SK-N-SH treated with all-trans-retinoic acid at 6 μM for 48 hours (cell line): Measurements from ENCODE around the gene CCDC6.

Experiments
- ARNTL ChIP-seq: fragments of 450-650 bp; formaldehyde crosslinking; IDR thresholded peaks from 2 replicates; pipeline ENCODE4 v1.5.0; 2020; ENCODE audit warnings: low read depth, mild to moderate bottlenecking, moderate library complexity, borderline replicate concordance
- BACH2 ChIP-seq: fragments of 250-450 bp; sonication (Bioruptor Pico); IDR thresholded peaks from 2 replicates; pipeline ENCODE4 v1.9.0; 2021; ENCODE audit warnings: mild to moderate bottlenecking, borderline replicate concordance
- CREB5 ChIP-seq: fragments of 250-450 bp; sonication (Bioruptor Pico); IDR thresholded peaks from 2 replicates; pipeline ENCODE4 v1.5.1; 2020; ENCODE audit warnings: low read depth, mild to moderate bottlenecking, moderate library complexity
- CSDC2 ChIP-seq: fragments of 250-450 bp; sonication (Bioruptor Pico); IDR thresholded peaks from 2 replicates; pipeline ENCODE4 v1.5.0; 2020; ENCODE audit warnings: mild to moderate bottlenecking, moderate library complexity
- CSRNP3 ChIP-seq: fragments of 250-450 bp; sonication (Bioruptor Pico); IDR thresholded peaks from 2 replicates; pipeline ENCODE4 v1.5.1; 2021; ENCODE audit warnings: mild to moderate bottlenecking, moderate library complexity
- PATZ1 ChIP-seq: fragments of 250-450 bp; sonication (Bioruptor Pico); IDR thresholded peaks from 2 replicates; pipeline ENCODE4 v1.8.0; 2020; ENCODE audit warnings: mild to moderate bottlenecking, moderate library complexity, borderline replicate concordance
- RARB ChIP-seq: fragments of 250-450 bp; sonication (Bioruptor Pico); IDR thresholded peaks from 2 replicates; pipeline ENCODE4 v1.8.0; 2021; ENCODE audit warnings: mild to moderate bottlenecking, moderate library complexity
- TCF4 ChIP-seq: fragments of 250-450 bp; sonication (Bioruptor Pico); IDR thresholded peaks from 2 replicates; pipeline ENCODE4 v1.8.0; 2021; ENCODE audit warnings: mild to moderate bottlenecking, moderate library complexity, borderline replicate concordance
- TOX ChIP-seq: fragments of 250-450 bp; sonication (Bioruptor Pico); IDR thresholded peaks from 2 replicates; pipeline ENCODE4 v1.8.0; 2021; ENCODE audit warnings: mild to moderate bottlenecking, moderate library complexity, borderline replicate concordance
- TSHZ2 ChIP-seq: fragments of 250-450 bp; sonication (Bioruptor Pico); IDR thresholded peaks from 2 replicates; pipeline ENCODE4 v1.5.0; 2020; ENCODE audit warnings: mild to moderate bottlenecking, moderate library complexity

GRCh38 chr10:59774451-59774850 lies 131.9 kb downstream of the CCDC6 start:
- no peak for TF ChIP-seq PATZ1 (CRISPR knock-in tag)
- TF ChIP-seq CREB5 (CRISPR knock-in tag): no peak
- TF ChIP-seq TCF4 (CRISPR knock-in tag): no peak
- no peak for TF ChIP-seq TSHZ2 (CRISPR knock-in tag)
- TF ChIP-seq ARNTL (CRISPR knock-in tag): no peak
- TF ChIP-seq TOX (CRISPR knock-in tag): no peak
- TF ChIP-seq RARB (CRISPR knock-in tag): no peak
- no peak for TF ChIP-seq CSRNP3
- no peak for TF ChIP-seq BACH2
- TF ChIP-seq CSDC2 (CRISPR knock-in tag): no peak
